ENCODE measurements around the gene EEPD1.

Gene EEPD1

GRCh38 chr7:36283181-36283580 lies 130.1 kb downstream of the EEPD1 start:
- DNase-seq, result peak; percentile 20

- DNase-seq, result peak; percentile 9
Measured at GRCh38 chr7:36283711-36284130, 130.7 kb downstream of the EEPD1 start.

GRCh38 chr7:36284456-36285090 lies 131.5 kb downstream of the EEPD1 start:
- DNase-seq, result no peak

GRCh38 chr7:36285276-36285675 lies 132.2 kb downstream of the EEPD1 start:
- DNase-seq, result no peak

- peak; percentile 56 for DNase-seq
Measured at GRCh38 chr7:36286226-36286625, 133.2 kb downstream of the EEPD1 start.

- DNase-seq, result no peak
Measured at GRCh38 chr7:36286688-36287087, 133.6 kb downstream of the EEPD1 start.

GRCh38 chr7:36287371-36288241 lies 134.6 kb downstream of the EEPD1 start:
- peak; percentile 57 for DNase-seq

GRCh38 chr7:36288501-36288900 lies 135.4 kb downstream of the EEPD1 start:
- no peak for DNase-seq

- no peak for DNase-seq
Measured at GRCh38 chr7:36289833-36290661, 137.0 kb downstream of the EEPD1 start.

GRCh38 chr7:36291387-36292316 lies 138.6 kb downstream of the EEPD1 start:
- DNase-seq, result peak; percentile 85

GRCh38 chr7:36295090-36295489 lies 142.0 kb downstream of the EEPD1 start:
- DNase-seq, result no peak

- no peak for DNase-seq
Measured at GRCh38 chr7:36296284-36296683, 143.2 kb downstream of the EEPD1 start.

- DNase-seq, result no peak
Measured at GRCh38 chr7:36297364-36298009, 144.4 kb downstream of the EEPD1 start.

GRCh38 chr7:36298106-36298505 lies 145.1 kb downstream of the EEPD1 start:
- DNase-seq, result no peak

- DNase-seq, result no peak
Measured at GRCh38 chr7:36299223-36299774, 146.2 kb downstream of the EEPD1 start.

- no peak for DNase-seq
Measured at GRCh38 chr7:36299823-36300341, 146.8 kb downstream of the EEPD1 start.

- no peak for DNase-seq
Measured at GRCh38 chr7:36300696-36301350, 147.8 kb downstream of the EEPD1 start.

GRCh38 chr7:36301914-36302771 lies 149.1 kb downstream of the EEPD1 start:
- no peak for DNase-seq
